ENCODE measurements around the gene FGFR2. TPM values are rescaled to one million over a fixed set of nuclear protein-coding genes. Genes with fewer than 3 reads are reported as not detected.

Gene FGFR2
- total and polyA plus RNA-seq, 4 donors = 11.4 to 69.9 (median 31.9) TPM

GRCh38 chr10:121593281-121594075 is 4.8 kb downstream of the FGFR2 start:
- WGBS = 83% methylated on average over 20 of the region's 20 CpGs
- H3K27ac ChIP-seq (ENCODE audit: low read depth in 1 of 2, low read length in 2 of 2) = no peak overlapping the region
- no peak overlapping the region for H3K4me3 ChIP-seq (ENCODE audit: low read depth in 1 of 3, low read length in 3 of 3)
- H3K4me1 ChIP-seq (ENCODE audit: control insufficient read depth in 4 of 4, insufficient read depth in 4 of 4, low read length in 3 of 4) = peaks cover 8 to 38% (median 26%) of the 10 kb centered on the region in 4 donors
- no peak overlapping the region for H3K9ac ChIP-seq (ENCODE audit: low read depth in 1 of 2, low read length in 2 of 2)
- H3K9me3 ChIP-seq (ENCODE audit: control insufficient read depth in 4 of 4, low read length in 3 of 4) = no peaks in the 10 kb centered on the region
- DNase-seq (ENCODE audit: low spot score) = no peak
- TF ChIP-seq FOXA2 (IDR thresholded peaks at IDR 0.05) (no peak), FOXA1 (IDR thresholded peaks at IDR 0.05) (no peak), GABPA (IDR thresholded peaks at IDR 0.05 in 1 of 2, conservative IDR thresholded peaks at IDR 0.05 in 1 of 2) (no peak), RXRA (IDR thresholded peaks at IDR 0.05) (no peak), TAF1 (conservative IDR thresholded peaks at IDR 0.05) (no peak)
- H3K36me3 ChIP-seq (ENCODE audit: control insufficient read depth in 4 of 4, insufficient read depth in 3 of 4, low read depth in 1 of 4, low read length in 3 of 4) = no peaks in the 10 kb centered on the region
- peaks cover 0 to 2% (median 0%) of the 10 kb centered on the region in 4 donors for H3K27me3 ChIP-seq (ENCODE audit: control insufficient read depth in 4 of 4, insufficient read depth in 4 of 4, low read length in 3 of 4)

GRCh38 chr10:121592155-121592890 is 5.9 kb downstream of the FGFR2 start:
- Histone ChIP-seq H3K4me1 (ENCODE audit: control insufficient read depth in 4 of 4, insufficient read depth in 4 of 4, low read length in 3 of 4) (peaks cover 5 to 29% (median 20%) of the 10 kb centered on the region in 4 donors), H3K27ac (ENCODE audit: low read depth in 1 of 2, low read length in 2 of 2) (peak overlapping the region in 1 of 2 donors; percentile 25)
- no peak for DNase-seq (ENCODE audit: low spot score)

More at GRCh38 chr10:121592155-121592890, 5.9 kb downstream of the FGFR2 start:
- H3K9ac ChIP-seq (ENCODE audit: low read depth in 1 of 2, low read length in 2 of 2) = no peak overlapping the region
- H3K9me3 ChIP-seq (ENCODE audit: control insufficient read depth in 4 of 4, low read length in 3 of 4) = no peaks in the 10 kb centered on the region
- TF ChIP-seq ZBTB33 (IDR thresholded peaks at IDR 0.05) = no peak
- TF ChIP-seq YY1 (IDR thresholded peaks at IDR 0.05) = no peak
- TF ChIP-seq, protein P1, sequence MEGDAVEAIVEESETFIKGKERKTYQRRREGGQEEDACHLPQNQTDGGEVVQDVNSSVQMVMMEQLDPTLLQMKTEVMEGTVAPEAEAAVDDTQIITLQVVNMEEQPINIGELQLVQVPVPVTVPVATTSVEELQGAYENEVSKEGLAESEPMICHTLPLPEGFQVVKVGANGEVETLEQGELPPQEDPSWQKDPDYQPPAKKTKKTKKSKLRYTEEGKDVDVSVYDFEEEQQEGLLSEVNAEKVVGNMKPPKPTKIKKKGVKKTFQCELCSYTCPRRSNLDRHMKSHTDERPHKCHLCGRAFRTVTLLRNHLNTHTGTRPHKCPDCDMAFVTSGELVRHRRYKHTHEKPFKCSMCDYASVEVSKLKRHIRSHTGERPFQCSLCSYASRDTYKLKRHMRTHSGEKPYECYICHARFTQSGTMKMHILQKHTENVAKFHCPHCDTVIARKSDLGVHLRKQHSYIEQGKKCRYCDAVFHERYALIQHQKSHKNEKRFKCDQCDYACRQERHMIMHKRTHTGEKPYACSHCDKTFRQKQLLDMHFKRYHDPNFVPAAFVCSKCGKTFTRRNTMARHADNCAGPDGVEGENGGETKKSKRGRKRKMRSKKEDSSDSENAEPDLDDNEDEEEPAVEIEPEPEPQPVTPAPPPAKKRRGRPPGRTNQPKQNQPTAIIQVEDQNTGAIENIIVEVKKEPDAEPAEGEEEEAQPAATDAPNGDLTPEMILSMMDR (IDR thresholded peaks at IDR 0.05; ENCODE audit: low read depth, low read length, missing input control) = peak; percentile 15
- peaks cover 0 to 2% (median 0%) of the 10 kb centered on the region in 4 donors for H3K27me3 ChIP-seq (ENCODE audit: control insufficient read depth in 4 of 4, insufficient read depth in 4 of 4, low read length in 3 of 4)
- H3K4me3 ChIP-seq (ENCODE audit: low read depth in 1 of 3, low read length in 3 of 3) = no peak overlapping the region
- no peaks in the 10 kb centered on the region for H3K36me3 ChIP-seq (ENCODE audit: control insufficient read depth in 4 of 4, insufficient read depth in 3 of 4, low read depth in 1 of 4, low read length in 3 of 4)
- 86% methylated on average over 18 of the region's 18 CpGs for WGBS

Measured in liver (tissue), 9 donors.